K562 (cell line): ENCODE measurements around the gene MAPT. TPM values are rescaled to one million over a fixed set of nuclear protein-coding genes. Genes with fewer than 3 reads are reported as not detected.

ENCODE experiments used
- ATAC-seq: fragments of 200-7000 bp; cut with Tn5 transposase; 3 replicates; pipeline ENCODE4 v1.9.1; 2020; ENCODE audit warnings: moderate library complexity
- BruUV-seq: library from RNA; stranded (reverse); fragments of 400-500 nt; replicated peaks from 2 replicates; lab custom pipeline; 2021; lab: Mats Ljungman, UMichigan
- CTCF ChIA-PET: fragments of 300-600 bp; formaldehyde crosslinking; extraction: SDS; loops from one replicate; lab custom pipeline; 2021; ENCODE audit warnings: low intra/inter-chr PET ratio; lab: Yijun Ruan, JAX
- POLR2A ChIA-PET: fragments of 300-600, 350-650 bp; sonication (Branson Sonifier 250); formaldehyde crosslinking; extraction: SDS; loops from one replicate; lab custom pipeline; 2021; ENCODE audit warnings: antibody characterized with exemption, inconsistent platforms; lab: Yijun Ruan, JAX
- DNase-seq, 4 experiments: peaks; one replicate each; pipeline versions ENCODE4 v3.0.0 to v3.0.0-alpha.2; 2011 to 2018; ENCODE audit warnings: low spot score in 3 of 4, mixed read lengths in 3 of 4; ENCODE audit errors: extremely low read depth in 1 of 4
- FAIRE-seq: peaks from 2 replicates; lab custom pipeline; 2011; peaks lifted over from hg19 to GRCh38; lab: Jason Lieb, UNC
- H2AFZ ChIP-seq: 2 replicates; pipeline ENCODE4 v1.6.0; 2011; ENCODE audit warnings: low read depth, low read length, control low read depth, inconsistent platforms
- H3K27ac ChIP-seq: fragments of 200-600 bp; 3 replicates; pipeline ENCODE4 v1.8.0; 2011; ENCODE audit warnings: low read depth, mild to moderate bottlenecking, control low read depth, inconsistent platforms, low read length, moderate library complexity, mixed read lengths; ENCODE audit errors: extremely low read depth
- H3K27me3 ChIP-seq, 2 experiments: fragments of 300-600 bp in 1 of 2; 2 replicates in 1 of 2; 3 replicates in 1 of 2; pipeline versions ENCODE4 v1.6.0 to v1.8.0; 2011; ENCODE audit warnings: inconsistent platforms in 2 of 2, low read length in 2 of 2, mild to moderate bottlenecking in 1 of 2, mixed read lengths in 1 of 2, moderate library complexity in 1 of 2; ENCODE audit not compliant: control insufficient read depth in 2 of 2, insufficient read depth in 2 of 2
- H3K36me3 ChIP-seq: fragments of 300-600 bp; 3 replicates; pipeline ENCODE4 v1.8.0; 2011; ENCODE audit warnings: mild to moderate bottlenecking, low read length, inconsistent platforms; ENCODE audit not compliant: control insufficient read depth, insufficient read depth
- H3K4me1 ChIP-seq, 2 experiments: fragments of 200-600 bp in 1 of 2; replicated peaks in 1 of 2; 2 replicates in 1 of 2; 3 replicates in 1 of 2; pipeline versions ENCODE4 v1.5.1 to v1.8.0; 2011; ENCODE audit warnings: inconsistent platforms in 2 of 2, low read length in 2 of 2, mild to moderate bottlenecking in 1 of 2, mixed read lengths in 1 of 2, moderate library complexity in 1 of 2; ENCODE audit not compliant: control insufficient read depth in 2 of 2, insufficient read depth in 2 of 2
- H3K4me2 ChIP-seq: 2 replicates; pipeline ENCODE4 v1.6.1; 2011; ENCODE audit warnings: low read length, control low read depth, inconsistent platforms, mixed read lengths; ENCODE audit not compliant: insufficient read depth
- H3K4me3 ChIP-seq: fragments of 200-600 bp; sonication (generic), shearing (Covaris generic); 2 replicates; pipeline ENCODE4 v1.5.1; 2016; ENCODE audit warnings: control low read depth, inconsistent platforms
- H3K79me2 ChIP-seq: fragments of 200-600 bp; 3 replicates; pipeline ENCODE4 v1.8.0; 2011; ENCODE audit warnings: low read length, inconsistent platforms; ENCODE audit not compliant: control insufficient read depth, insufficient read depth
- H3K9ac ChIP-seq, 2 experiments: 2 replicates each; pipeline versions ENCODE4 v1.6.0 to v1.6.1; 2011; ENCODE audit warnings: low read depth in 2 of 2, low read length in 2 of 2, control low read depth in 1 of 2, inconsistent platforms in 1 of 2, mild to moderate bottlenecking in 1 of 2, mixed read lengths in 1 of 2; ENCODE audit not compliant: insufficient read depth in 1 of 2
- H3K9me1 ChIP-seq: one replicate; pipeline ENCODE4 v1.6.0; 2011; ENCODE audit warnings: inconsistent platforms, mild to moderate bottlenecking, low read length, moderate library complexity; ENCODE audit not compliant: control insufficient read depth, insufficient read depth
- H3K9me3 ChIP-seq: replicated peaks from 2 replicates; pipeline ENCODE4 v1.5.1; 2011; ENCODE audit warnings: low read depth, low read length, inconsistent platforms; ENCODE audit not compliant: control insufficient read depth, insufficient read depth
- H4K20me1 ChIP-seq: replicated peaks from 2 replicates; pipeline ENCODE4 v1.6.1; 2011; ENCODE audit warnings: low read length, inconsistent platforms, mixed read lengths; ENCODE audit not compliant: control insufficient read depth, insufficient read depth
- BRCA1 ChIP-seq, 2 experiments: fragments of 450-650 bp in 1 of 2; sonication (generic) in 1 of 2; formaldehyde crosslinking in 1 of 2; IDR thresholded peaks; 2 replicates each; pipeline versions ENCODE4 v1.5.0 to v1.6.1; 2017 to 2020; ENCODE audit warnings: mild to moderate bottlenecking in 1 of 2, missing genetic modification reagents in 1 of 2
- E2F1 ChIP-seq: sonication (generic); formaldehyde crosslinking; IDR thresholded peaks from 2 replicates; pipeline ENCODE4 v1.8.1; 2023; ENCODE audit warnings: mild to moderate bottlenecking, missing genetic modification reagents, moderate library complexity
- SP1 ChIP-seq: sonication (generic); formaldehyde crosslinking; IDR thresholded peaks from 2 replicates; pipeline ENCODE4 v1.8.1; 2022; ENCODE audit warnings: mild to moderate bottlenecking, missing genetic modification reagents
- ZBED1 ChIP-seq: IDR thresholded peaks from 2 replicates; pipeline ENCODE4 v1.6.1; 2014
- WGBS: fragments of 100-300 bp; shearing (Covaris generic); methylation state at CpG from one replicate; pipeline ENCODE4 v1.1.6; 2016; ENCODE audit warnings: low coverage, mixed read lengths; ENCODE audit not compliant: insufficient coverage; ENCODE audit errors: missing lambda C conversion rate; 5-methylcytosine and 5-hydroxymethylcytosine counted together
- in situ Hi-C: fragments of 300-500 bp; cut with MboI; formaldehyde crosslinking; loops from 4 replicates; pipeline ENCODE4 v1.15.0; 2018; ENCODE audit warnings: inconsistent platforms, mixed read lengths
- intact Hi-C: fragments of 100-400 bp; cut with micrococcal nuclease; formaldehyde crosslinking; loops from 2 replicates; pipeline ENCODE4 v1.14.2; 2022
- polyA plus RNA-seq, 8 experiments: library from polyadenylated mRNA; depleted of rRNA in 4 of 8; stranded (reverse) in 5 of 8; unstranded in 3 of 8; fragments of >200 nt; fragmentation: Nextera tagmentation in 2 of 8; fragmentation: Illumina TruSeq in 1 of 8; extraction: Ambion mirVana in 2 of 8; extraction: Trizol in 1 of 8; gene quantifications; 2 replicates each; pipeline versions ENCODE4 v1.2.1 to v1.2.3, GENCODE V29; 2011 to 2014; ENCODE audit warnings: inconsistent platforms in 1 of 8, missing spikeins in 1 of 8
- total RNA-seq, 7 experiments: library from RNA; depleted of rRNA in 6 of 7; stranded (reverse); fragments of >200 nt in 6 of 7; fragmentation: Illumina TruSeq in 2 of 7; extraction: Trizol in 2 of 7; gene quantifications; 2 replicates each; pipeline versions ENCODE4 v1.2.1 to v1.2.3, GENCODE V29; 2011 to 2021; ENCODE audit warnings: low replicate concordance in 1 of 7
- TF ChIP-seq, protein P1 (sequence below): sonication (generic); formaldehyde crosslinking; IDR thresholded peaks from 2 replicates; pipeline ENCODE4 v1.8.0; 2022; ENCODE audit warnings: mild to moderate bottlenecking, missing genetic modification reagents

MAPT gene
- total and polyA plus RNA-seq, 9 of the 15 experiments (the other 6 are each of a cell fraction or from before 2014, with no cell fraction given): 0.04 to 1.1 (median 0.36) TPM

DNA sequence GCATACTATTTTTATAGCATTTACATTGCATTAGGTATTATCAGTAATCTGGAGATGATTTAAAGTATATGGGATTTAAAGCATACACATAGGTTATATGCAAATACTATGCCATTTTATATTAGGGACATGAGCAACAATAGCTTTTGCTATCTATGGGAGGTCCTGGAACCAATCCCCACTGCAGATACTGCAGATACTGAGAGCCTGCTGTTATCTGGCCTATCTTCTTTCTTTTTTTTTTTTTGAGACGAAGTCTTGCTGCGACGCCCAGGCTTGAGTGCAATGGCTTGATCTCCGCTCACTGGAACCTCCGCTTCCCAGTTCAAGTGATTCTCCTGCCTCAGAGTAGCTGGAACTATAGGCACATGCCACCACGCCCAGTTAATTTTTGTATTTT is 142.1 kb downstream of the MAPT start:
- FAIRE-seq: no peak
- no peak for ATAC-seq
- no peak overlapping the region for H3K4me3 ChIP-seq
- no peak for DNase-seq
- TF ChIP-seq E2F1 (CRISPR knock-in tag): no peak
- no peak for TF ChIP-seq BRCA1 (IDR thresholded peaks at IDR 0.05)
- TF ChIP-seq BRCA1 (CRISPR knock-in tag; IDR thresholded peaks at IDR 0.05): no peak
- no peak for TF ChIP-seq ZBED1
- H3K27me3 ChIP-seq: no peaks in the 10 kb centered on the region; a peak in 1 of 5 replicates
- H3K4me1 ChIP-seq: peaks cover 0 to under 1% of the 10 kb centered on the region in 2 experiments; a peak in 1 of 5 replicates
- intact Hi-C loops (no loop called here), in situ Hi-C loops (no loop called here)
- H3K9ac ChIP-seq: no peak overlapping the region
- no peaks in the 10 kb centered on the region for H3K79me2 ChIP-seq
- H3K27ac ChIP-seq: no peak overlapping the region
- H3K9me3 ChIP-seq: no peaks in the 10 kb centered on the region
- H4K20me1 ChIP-seq: no peaks in the 10 kb centered on the region
- no TSS peak for BruUV-seq
- ChIA-PET CTCF (no interaction called here), POLR2A (interaction anchor here (1.5 kb wide), 1 partner anchor 19 kb away, joined by 4 read pairs; no protein-coding TSS in a partner anchor)
- H3K4me2 ChIP-seq: no peak overlapping the region
- H2AFZ ChIP-seq: no peak overlapping the region
- no peaks in the 10 kb centered on the region for H3K9me1 ChIP-seq
- peaks cover 100% of the 10 kb centered on the region for H3K36me3 ChIP-seq
- 92% methylated on average over 6 of the region's 6 CpGs for WGBS

- no peaks in the 10 kb centered on the region for H3K79me2 ChIP-seq
- H3K9ac ChIP-seq: no peak overlapping the region
- no peak overlapping the region for H3K4me3 ChIP-seq
- WGBS: 97% methylated on average over 4 of the region's 4 CpGs
- no peaks in the 10 kb centered on the region for H3K9me1 ChIP-seq
- no peaks in the 10 kb centered on the region; a peak in 1 of 5 replicates for H3K27me3 ChIP-seq
- no peaks in the 10 kb centered on the region for H3K4me1 ChIP-seq
- no peak overlapping the region for H3K27ac ChIP-seq
- no peaks in the 10 kb centered on the region for H4K20me1 ChIP-seq
- ChIA-PET CTCF (no interaction called here), POLR2A (interaction anchor here (0.9 to 1.5 kb wide), 2 partner anchors 19 to 22 kb away, joined by 3 to 4 read pairs; no protein-coding TSS in a partner anchor)
- in situ Hi-C loops: no loop called here
- DNase-seq (no peak), FAIRE-seq (no peak), ATAC-seq (no peak)
- peaks cover 97% of the 10 kb centered on the region for H3K36me3 ChIP-seq
- intact Hi-C loops: no loop called here
- H3K9me3 ChIP-seq: no peaks in the 10 kb centered on the region
- no peak overlapping the region for H3K4me2 ChIP-seq
- H2AFZ ChIP-seq: no peak overlapping the region
- no TSS peak for BruUV-seq
- no peak for TF ChIP-seq SP1
- TF ChIP-seq, protein P1, sequence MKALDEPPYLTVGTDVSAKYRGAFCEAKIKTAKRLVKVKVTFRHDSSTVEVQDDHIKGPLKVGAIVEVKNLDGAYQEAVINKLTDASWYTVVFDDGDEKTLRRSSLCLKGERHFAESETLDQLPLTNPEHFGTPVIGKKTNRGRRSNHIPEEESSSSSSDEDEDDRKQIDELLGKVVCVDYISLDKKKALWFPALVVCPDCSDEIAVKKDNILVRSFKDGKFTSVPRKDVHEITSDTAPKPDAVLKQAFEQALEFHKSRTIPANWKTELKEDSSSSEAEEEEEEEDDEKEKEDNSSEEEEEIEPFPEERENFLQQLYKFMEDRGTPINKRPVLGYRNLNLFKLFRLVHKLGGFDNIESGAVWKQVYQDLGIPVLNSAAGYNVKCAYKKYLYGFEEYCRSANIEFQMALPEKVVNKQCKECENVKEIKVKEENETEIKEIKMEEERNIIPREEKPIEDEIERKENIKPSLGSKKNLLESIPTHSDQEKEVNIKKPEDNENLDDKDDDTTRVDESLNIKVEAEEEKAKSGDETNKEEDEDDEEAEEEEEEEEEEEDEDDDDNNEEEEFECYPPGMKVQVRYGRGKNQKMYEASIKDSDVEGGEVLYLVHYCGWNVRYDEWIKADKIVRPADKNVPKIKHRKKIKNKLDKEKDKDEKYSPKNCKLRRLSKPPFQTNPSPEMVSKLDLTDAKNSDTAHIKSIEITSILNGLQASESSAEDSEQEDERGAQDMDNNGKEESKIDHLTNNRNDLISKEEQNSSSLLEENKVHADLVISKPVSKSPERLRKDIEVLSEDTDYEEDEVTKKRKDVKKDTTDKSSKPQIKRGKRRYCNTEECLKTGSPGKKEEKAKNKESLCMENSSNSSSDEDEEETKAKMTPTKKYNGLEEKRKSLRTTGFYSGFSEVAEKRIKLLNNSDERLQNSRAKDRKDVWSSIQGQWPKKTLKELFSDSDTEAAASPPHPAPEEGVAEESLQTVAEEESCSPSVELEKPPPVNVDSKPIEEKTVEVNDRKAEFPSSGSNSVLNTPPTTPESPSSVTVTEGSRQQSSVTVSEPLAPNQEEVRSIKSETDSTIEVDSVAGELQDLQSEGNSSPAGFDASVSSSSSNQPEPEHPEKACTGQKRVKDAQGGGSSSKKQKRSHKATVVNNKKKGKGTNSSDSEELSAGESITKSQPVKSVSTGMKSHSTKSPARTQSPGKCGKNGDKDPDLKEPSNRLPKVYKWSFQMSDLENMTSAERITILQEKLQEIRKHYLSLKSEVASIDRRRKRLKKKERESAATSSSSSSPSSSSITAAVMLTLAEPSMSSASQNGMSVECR: no peak
Observed at GRCh38 chr17:46037722-46038255, 143.4 kb downstream of the MAPT start.
